Esophagus muscularis mucosa (tissue), 4 donors: ENCODE measurements around the gene CTTNBP2. TPM values are rescaled to one million over a fixed set of nuclear protein-coding genes. Genes with fewer than 3 reads are reported as not detected.
A peak's percentile ranks its signal among the peaks of the same experiment; 100 is the strongest.

Experiments used
- DNase-seq: peaks from one replicate; pipeline ENCODE4 v3.0.0-alpha.2; 2017; ENCODE audit errors: extremely low spot score
- H3K27ac ChIP-seq, 4 donors: fragments of 200-600 bp; sonication (generic); replicated peaks in 1 of 4; 1 replicate in 3 of 4; 2 replicates in 1 of 4; pipeline ENCODE4 v1.5.1; 2016 to 2019; ENCODE audit warnings: mild to moderate bottlenecking in 1 of 4
- H3K27me3 ChIP-seq, 4 donors: fragments of 200-600 bp; sonication (generic); one replicate each; pipeline versions ENCODE4 v1.5.1 to v1.6.0; 2016 to 2019
- H3K36me3 ChIP-seq, 4 donors: fragments of 200-600 bp; sonication (generic); one replicate each; pipeline ENCODE4 v1.5.1; 2016 to 2019
- H3K4me1 ChIP-seq, 4 donors: fragments of 200-600 bp; sonication (generic); one replicate each; pipeline ENCODE4 v1.5.1; 2016 to 2019
- H3K4me3 ChIP-seq, 4 donors: fragments of 200-600 bp; sonication (generic); 1 replicate in 2 of 4; 2 replicates in 2 of 4; pipeline ENCODE4 v1.5.1; 2016 to 2019; ENCODE audit warnings: mild to moderate bottlenecking in 4 of 4, moderate library complexity in 1 of 4
- H3K9me3 ChIP-seq, 4 donors: fragments of 200-600 bp; sonication (generic); 1 replicate in 3 of 4; 2 replicates in 1 of 4; pipeline ENCODE4 v1.5.1; 2016 to 2019
- EP300 ChIP-seq: sonication (generic); formaldehyde crosslinking; IDR thresholded peaks from one replicate; pipeline ENCODE4 v1.6.1; 2017; ENCODE audit warnings: antibody characterized with exemption
- POLR2A ChIP-seq: fragments of 450-650 bp; IDR thresholded peaks from one replicate; pipeline ENCODE4 v1.6.1; 2017; ENCODE audit warnings: antibody characterized with exemption, moderate library complexity, mild to moderate bottlenecking, low read depth
- POLR2AphosphoS5 ChIP-seq, 2 donors: sonication (generic); formaldehyde crosslinking; IDR thresholded peaks; one replicate each; pipeline ENCODE4 v1.6.1; 2017; ENCODE audit warnings: antibody characterized with exemption in 2 of 2
- WGBS: methylation state at CpG from one replicate; pipeline ENCODE4 v1.1.5; 2018; 5-methylcytosine and 5-hydroxymethylcytosine counted together
- intact Hi-C: fragments of 100-400 bp; cut with DNase I; formaldehyde crosslinking; loops from one replicate; pipeline ENCODE4 v1.15.1; 2023
- total RNA-seq, 4 donors: library from RNA; depleted of rRNA; stranded (reverse); fragments of >200 nt; gene quantifications; one replicate each; pipeline versions ENCODE4 v1.1.0 to v1.2.1, GENCODE V29; 2016
- TF ChIP-seq, protein P1 (sequence below), 3 experiments: fragments of 200-600 bp in 2 of 3; fragments of 450-650 bp in 1 of 3; sonication (generic) in 2 of 3; IDR thresholded peaks; one replicate each; pipeline ENCODE4 v1.5.1; 2017 to 2019; ENCODE audit warnings: antibody characterized with exemption in 3 of 3, mild to moderate bottlenecking in 2 of 3, moderate library complexity in 1 of 3

The CTTNBP2 gene
- total RNA-seq, 4 donors from 2014 or later, result 11.6 to 23.7 (median 13.7) TPM

DNA sequence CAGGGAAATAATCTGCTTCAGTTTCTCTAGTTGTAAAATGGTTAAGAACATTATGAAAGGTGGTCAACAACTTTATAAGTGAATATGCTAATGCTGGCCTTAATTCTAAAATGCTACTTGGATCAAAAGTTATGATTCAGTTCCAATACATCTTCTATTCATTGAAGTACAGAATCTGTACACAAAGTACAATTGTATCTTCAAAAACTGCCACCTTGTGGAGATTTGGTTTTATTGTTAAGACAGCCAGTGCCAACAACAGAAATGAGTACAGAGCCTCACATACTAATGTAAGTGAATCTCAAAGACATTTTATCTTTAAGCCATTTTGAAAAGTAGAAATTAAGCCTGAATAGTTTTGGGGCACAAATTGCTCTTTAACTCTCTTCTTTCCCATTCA is 199.4 kb downstream of the CTTNBP2 start:
- Histone ChIP-seq H3K36me3 (no peaks in the 10 kb centered on the region), H3K4me1 (peaks cover 0 to 7% (median 0%) of the 10 kb centered on the region in 4 donors), H3K27ac (no peak overlapping the region), H3K4me3 (no peak overlapping the region), H3K9me3 (no peaks in the 10 kb centered on the region), H3K27me3 (no peaks in the 10 kb centered on the region)
- no peak for DNase-seq
- TF ChIP-seq POLR2AphosphoS5 (IDR thresholded peaks at IDR 0.05), result no peak
- TF ChIP-seq, protein P1, sequence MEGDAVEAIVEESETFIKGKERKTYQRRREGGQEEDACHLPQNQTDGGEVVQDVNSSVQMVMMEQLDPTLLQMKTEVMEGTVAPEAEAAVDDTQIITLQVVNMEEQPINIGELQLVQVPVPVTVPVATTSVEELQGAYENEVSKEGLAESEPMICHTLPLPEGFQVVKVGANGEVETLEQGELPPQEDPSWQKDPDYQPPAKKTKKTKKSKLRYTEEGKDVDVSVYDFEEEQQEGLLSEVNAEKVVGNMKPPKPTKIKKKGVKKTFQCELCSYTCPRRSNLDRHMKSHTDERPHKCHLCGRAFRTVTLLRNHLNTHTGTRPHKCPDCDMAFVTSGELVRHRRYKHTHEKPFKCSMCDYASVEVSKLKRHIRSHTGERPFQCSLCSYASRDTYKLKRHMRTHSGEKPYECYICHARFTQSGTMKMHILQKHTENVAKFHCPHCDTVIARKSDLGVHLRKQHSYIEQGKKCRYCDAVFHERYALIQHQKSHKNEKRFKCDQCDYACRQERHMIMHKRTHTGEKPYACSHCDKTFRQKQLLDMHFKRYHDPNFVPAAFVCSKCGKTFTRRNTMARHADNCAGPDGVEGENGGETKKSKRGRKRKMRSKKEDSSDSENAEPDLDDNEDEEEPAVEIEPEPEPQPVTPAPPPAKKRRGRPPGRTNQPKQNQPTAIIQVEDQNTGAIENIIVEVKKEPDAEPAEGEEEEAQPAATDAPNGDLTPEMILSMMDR (IDR thresholded peaks at IDR 0.05), result peak in 2 of 3 experiments; percentile 14 to 39
- intact Hi-C loops, result loop anchor here (5.0 kb wide), 1 partner anchor 217 kb away; no protein-coding TSS in a partner anchor

DNA sequence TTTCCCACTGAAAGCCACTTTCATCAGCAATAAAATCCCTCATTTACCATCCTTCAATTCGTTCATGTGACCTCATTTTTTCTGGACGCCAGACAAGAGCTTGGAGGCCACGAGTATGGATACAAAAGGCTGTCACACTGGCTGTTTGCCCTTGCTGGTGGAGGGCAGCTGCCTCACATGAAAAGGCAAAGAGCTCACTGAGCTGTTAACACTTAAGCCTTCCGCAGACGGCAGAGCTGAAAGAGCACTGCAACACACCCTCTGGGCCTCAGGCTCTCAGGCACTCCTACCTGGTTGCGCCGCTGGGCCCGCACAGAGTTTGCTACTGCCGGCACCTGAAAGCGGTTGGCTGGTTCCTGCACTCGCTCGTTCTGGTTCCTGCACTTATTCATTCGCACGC is 199.9 kb downstream of the CTTNBP2 start:
- TF ChIP-seq EP300 (no peak), POLR2AphosphoS5 (IDR thresholded peaks at IDR 0.05) (no peak), POLR2A (no peak)
- TF ChIP-seq, protein P1 (IDR thresholded peaks at IDR 0.05), result no peak
- H3K4me3 ChIP-seq, result no peak overlapping the region
- no peak for DNase-seq
- H3K27ac ChIP-seq, result no peak overlapping the region
- intact Hi-C loops, result loop anchor here (5.0 kb wide), 1 partner anchor 216 kb away; no protein-coding TSS in a partner anchor
- peaks cover 0 to 7% (median 0%) of the 10 kb centered on the region in 4 donors for H3K4me1 ChIP-seq
- no peaks in the 10 kb centered on the region for H3K27me3 ChIP-seq
- H3K36me3 ChIP-seq, result no peaks in the 10 kb centered on the region
- no peaks in the 10 kb centered on the region for H3K9me3 ChIP-seq
- WGBS, result 81% methylated on average over 14 of the region's 14 CpGs

DNA sequence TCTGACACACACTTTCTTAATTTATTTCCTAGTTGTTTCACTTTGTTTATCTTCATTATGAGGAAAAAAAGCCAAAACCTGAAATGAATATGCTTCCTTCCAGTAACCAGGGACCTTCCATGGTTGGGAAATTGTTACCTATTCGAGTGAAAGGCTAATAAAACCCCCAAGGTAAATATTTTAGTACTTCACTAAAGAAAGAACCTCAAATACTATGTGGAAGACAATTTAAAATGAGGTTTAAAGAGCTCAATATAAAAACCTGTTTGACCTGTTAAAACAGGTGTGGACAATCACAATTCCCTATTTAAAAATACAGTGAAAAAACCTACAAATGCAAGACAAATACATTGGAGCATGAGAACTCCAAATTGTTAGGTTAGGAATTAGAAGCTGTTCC is 200.8 kb downstream of the CTTNBP2 start:
- Histone ChIP-seq H3K4me3 (no peak overlapping the region), H3K27me3 (no peaks in the 10 kb centered on the region), H3K4me1 (peaks cover 0 to 7% (median 0%) of the 10 kb centered on the region in 4 donors), H3K27ac (no peak overlapping the region), H3K36me3 (no peaks in the 10 kb centered on the region), H3K9me3 (no peaks in the 10 kb centered on the region)
- 75% methylated on average over 1 of the region's 1 CpG for WGBS
- intact Hi-C loops, result loop anchor here (5.0 kb wide), 1 partner anchor 215 kb away; no protein-coding TSS in a partner anchor
- no peak for DNase-seq
- TF ChIP-seq EP300 (no peak), POLR2A (no peak)

DNA sequence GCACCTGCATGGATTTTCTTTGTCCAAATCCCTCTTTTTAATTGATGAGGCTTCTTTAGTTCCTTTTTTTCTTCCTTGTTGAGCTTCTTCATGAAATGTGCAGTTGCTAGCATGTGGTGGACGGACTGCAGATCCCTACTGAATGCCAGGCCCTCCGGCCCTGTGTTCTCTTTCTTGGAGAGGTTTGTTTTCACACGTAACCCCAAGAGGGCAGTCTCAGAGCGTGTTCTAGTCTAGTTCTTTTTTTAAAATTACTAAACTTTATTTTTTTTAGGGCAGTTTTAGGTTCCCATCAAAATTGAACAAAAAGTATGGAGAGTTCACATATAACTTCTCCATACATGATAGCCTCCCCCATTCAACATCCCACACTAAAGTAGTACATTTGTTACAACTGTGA is 203.4 kb downstream of the CTTNBP2 start:
- Histone ChIP-seq H3K36me3 (no peaks in the 10 kb centered on the region), H3K27ac (no peak overlapping the region), H3K27me3 (no peaks in the 10 kb centered on the region), H3K9me3 (no peaks in the 10 kb centered on the region), H3K4me1 (peaks cover 0 to 7% (median 0%) of the 10 kb centered on the region in 4 donors), H3K4me3 (no peak overlapping the region)
- DNase-seq, result no peak
- intact Hi-C loops, result loop anchor here (5.0 kb wide), 1 partner anchor 213 kb away; no protein-coding TSS in a partner anchor
- WGBS, result 72% methylated on average over 4 of the region's 4 CpGs
- TF ChIP-seq EP300 (no peak), POLR2AphosphoS5 (IDR thresholded peaks at IDR 0.05) (no peak), POLR2A (no peak)
- TF ChIP-seq, protein P1 (IDR thresholded peaks at IDR 0.05), result no peak

DNA sequence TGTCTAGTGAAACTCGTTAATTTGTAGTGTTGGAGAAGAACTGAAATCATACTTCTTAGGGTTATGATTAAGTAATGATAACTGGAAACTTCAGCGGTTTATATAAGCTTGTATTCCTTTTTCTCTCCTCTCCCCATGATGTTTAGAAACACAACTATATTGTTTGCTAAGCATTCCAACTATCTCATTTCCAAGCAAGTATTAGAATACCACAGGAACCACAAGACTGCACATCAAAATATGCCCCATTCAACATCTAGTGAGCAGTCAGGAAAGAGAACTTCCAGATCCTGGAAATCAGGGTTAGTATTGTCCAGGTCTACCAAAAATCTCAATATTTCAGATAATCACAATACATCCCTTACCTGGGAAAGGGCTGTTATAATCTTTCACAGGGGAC is 205.8 kb downstream of the CTTNBP2 start:
- Histone ChIP-seq H3K27ac (no peak overlapping the region), H3K36me3 (no peaks in the 10 kb centered on the region), H3K4me1 (no peaks in the 10 kb centered on the region), H3K9me3 (no peaks in the 10 kb centered on the region), H3K4me3 (no peak overlapping the region), H3K27me3 (no peaks in the 10 kb centered on the region)
- intact Hi-C loops, result no loop called here
- WGBS, result 88% methylated on average over 2 of the region's 2 CpGs
- TF ChIP-seq EP300 (no peak), POLR2A (no peak), POLR2AphosphoS5 (IDR thresholded peaks at IDR 0.05) (no peak)
- TF ChIP-seq, protein P1 (IDR thresholded peaks at IDR 0.05), result no peak
- DNase-seq, result no peak
